Right lobe of liver (tissue), 6 donors: ENCODE results near the gene GRAP2. TPM values are rescaled to one million over a fixed set of nuclear protein-coding genes. Genes with fewer than 3 reads are reported as not detected.

ENCODE experiments used
- ATAC-seq, 4 donors: fragments of 200-7000 bp; cut with Tn5 transposase; one replicate each; pipeline ENCODE4 v1.9.1; 2020; ENCODE audit warnings: mild to moderate bottlenecking in 4 of 4, moderate library complexity in 4 of 4
- DNase-seq, 3 donors: peaks; one replicate each; pipeline ENCODE4 v3.0.0-alpha.2; 2020
- H3K27ac ChIP-seq, 3 donors: fragments of 200-600 bp; one replicate each; pipeline ENCODE4 v1.8.0; 2022
- H3K27me3 ChIP-seq, 2 donors: fragments of 200-600 bp; one replicate each; pipeline ENCODE4 v1.8.0; 2022
- H3K36me3 ChIP-seq, 4 donors: fragments of 200-600 bp; sonication (generic) in 1 of 4; one replicate each; pipeline versions ENCODE4 v1.5.1 to v1.8.0; 2017 to 2022; ENCODE audit warnings: control low read depth in 1 of 4
- H3K4me1 ChIP-seq, 4 donors: fragments of 200-600 bp; sonication (generic) in 1 of 4; one replicate each; pipeline versions ENCODE4 v1.5.1 to v1.8.0; 2017 to 2022; ENCODE audit warnings: control low read depth in 1 of 4
- H3K4me3 ChIP-seq, 3 donors: fragments of 200-600 bp; one replicate each; pipeline ENCODE4 v1.8.0; 2022
- H3K9me3 ChIP-seq, 4 donors: fragments of 200-600 bp; sonication (generic) in 1 of 4; one replicate each; pipeline versions ENCODE4 v1.5.1 to v1.8.0; 2017 to 2022; ENCODE audit warnings: control low read depth in 1 of 4
- POLR2A ChIP-seq: fragments of 450-650 bp; IDR thresholded peaks from one replicate; pipeline ENCODE4 v1.6.1; 2017; ENCODE audit warnings: antibody characterized with exemption, mild to moderate bottlenecking
- WGBS: methylation state at CpG from one replicate; pipeline ENCODE4 v1.1.6; 2018; ENCODE audit warnings: low coverage, low lambda C conversion rate; ENCODE audit not compliant: insufficient coverage; ENCODE audit errors: missing lambda C conversion rate; 5-methylcytosine and 5-hydroxymethylcytosine counted together
- intact Hi-C, 2 donors: fragments of 100-400 bp; cut with DNase I; formaldehyde crosslinking; loops; one replicate each; pipeline versions ENCODE4 v1.11.2 to v1.14.1; 2022
- total RNA-seq, 6 experiments: library from RNA; depleted of rRNA in 2 of 6; stranded (reverse); fragments of >200 nt in 2 of 6; fragmentation: NEBNext Ultra II Directional in 3 of 6; extraction: Animal tissue kit (Norgen Biotek cat#: 25700) in 3 of 6; gene quantifications; one replicate each; pipeline versions ENCODE4 v1.1.0 to v1.2.4, GENCODE V29; 2016 to 2023
- TF ChIP-seq, protein P1 (sequence below), 4 donors: fragments of 200-600 bp in 3 of 4; fragments of 450-650 bp in 1 of 4; IDR thresholded peaks; one replicate each; pipeline versions ENCODE4 v1.5.1 to v1.8.0; 2016 to 2022; ENCODE audit warnings: antibody characterized with exemption in 4 of 4, mild to moderate bottlenecking in 2 of 4
- donor health status: DM: no; HTN: yes; CAD: no.
- donor health status: DM: no; HTN: no; CAD: no.
- donor health status: DM: no; HTN: no; CAD: no.
- donor health status: DM: no; HTN: yes; CAD: no.
- donor health status: DM: no; HTN: yes; CAD: no.

Gene GRAP2
- total RNA-seq, 6 experiments from 2014 or later, result 0.46 to 1.7 (median 0.74) TPM

- ATAC-seq, result no peak
- DNase-seq, result no peak
- no peak overlapping the region for H3K27ac ChIP-seq
- no peak overlapping the region for H3K4me3 ChIP-seq
- intact Hi-C loops, result no loop called here
- H3K4me1 ChIP-seq, result no peaks in the 10 kb centered on the region
- TF ChIP-seq, protein P1, sequence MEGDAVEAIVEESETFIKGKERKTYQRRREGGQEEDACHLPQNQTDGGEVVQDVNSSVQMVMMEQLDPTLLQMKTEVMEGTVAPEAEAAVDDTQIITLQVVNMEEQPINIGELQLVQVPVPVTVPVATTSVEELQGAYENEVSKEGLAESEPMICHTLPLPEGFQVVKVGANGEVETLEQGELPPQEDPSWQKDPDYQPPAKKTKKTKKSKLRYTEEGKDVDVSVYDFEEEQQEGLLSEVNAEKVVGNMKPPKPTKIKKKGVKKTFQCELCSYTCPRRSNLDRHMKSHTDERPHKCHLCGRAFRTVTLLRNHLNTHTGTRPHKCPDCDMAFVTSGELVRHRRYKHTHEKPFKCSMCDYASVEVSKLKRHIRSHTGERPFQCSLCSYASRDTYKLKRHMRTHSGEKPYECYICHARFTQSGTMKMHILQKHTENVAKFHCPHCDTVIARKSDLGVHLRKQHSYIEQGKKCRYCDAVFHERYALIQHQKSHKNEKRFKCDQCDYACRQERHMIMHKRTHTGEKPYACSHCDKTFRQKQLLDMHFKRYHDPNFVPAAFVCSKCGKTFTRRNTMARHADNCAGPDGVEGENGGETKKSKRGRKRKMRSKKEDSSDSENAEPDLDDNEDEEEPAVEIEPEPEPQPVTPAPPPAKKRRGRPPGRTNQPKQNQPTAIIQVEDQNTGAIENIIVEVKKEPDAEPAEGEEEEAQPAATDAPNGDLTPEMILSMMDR (IDR thresholded peaks at IDR 0.05), result no peak
- no peak for TF ChIP-seq POLR2A
- no peaks in the 10 kb centered on the region for H3K36me3 ChIP-seq
- no peaks in the 10 kb centered on the region for H3K27me3 ChIP-seq
- 89% methylated on average over 6 of the region's 6 CpGs for WGBS
- no peaks in the 10 kb centered on the region for H3K9me3 ChIP-seq
Observed at GRCh38 chr22:39952347-39952746, 51.5 kb downstream of the GRAP2 start.

DNA sequence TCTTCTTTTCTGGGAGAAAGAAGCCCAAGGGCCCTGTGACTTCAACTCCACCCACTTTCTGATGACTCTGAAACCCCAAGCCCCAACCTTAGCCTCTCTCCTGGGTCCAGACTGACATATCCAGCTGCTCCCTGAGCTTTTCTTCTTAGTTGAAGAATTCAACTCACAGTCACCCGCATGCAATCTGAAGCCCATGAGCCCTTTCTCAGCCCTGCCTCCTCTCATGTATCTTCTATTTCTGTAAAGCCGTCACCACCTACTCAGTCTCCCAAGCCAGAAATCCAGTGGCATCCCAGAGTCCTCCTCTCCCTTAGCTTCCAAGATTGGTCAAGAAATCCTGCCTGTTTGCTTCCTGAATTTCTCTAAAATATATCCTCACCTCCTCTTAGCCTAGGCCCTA is 52.2 kb downstream of the GRAP2 start:
- H3K4me1 ChIP-seq, result no peaks in the 10 kb centered on the region
- no peak for TF ChIP-seq POLR2A
- TF ChIP-seq, protein P1 (IDR thresholded peaks at IDR 0.05), result no peak
- WGBS, result 83% methylated on average over 2 of the region's 2 CpGs
- no peaks in the 10 kb centered on the region for H3K9me3 ChIP-seq
- H3K27ac ChIP-seq, result no peak overlapping the region
- H3K4me3 ChIP-seq, result no peak overlapping the region
- DNase-seq (no peak), ATAC-seq (no peak)
- H3K27me3 ChIP-seq, result no peaks in the 10 kb centered on the region
- intact Hi-C loops, result no loop called here
- H3K36me3 ChIP-seq, result no peaks in the 10 kb centered on the region

- WGBS, result 95% methylated on average over 4 of the region's 4 CpGs
- ATAC-seq (no peak), DNase-seq (no peak)
- H3K27ac ChIP-seq, result no peak overlapping the region
- TF ChIP-seq, protein P1 (IDR thresholded peaks at IDR 0.05), result no peak
- no peak for TF ChIP-seq POLR2A
- intact Hi-C loops, result no loop called here
- no peaks in the 10 kb centered on the region for H3K36me3 ChIP-seq
- no peak overlapping the region for H3K4me3 ChIP-seq
- H3K27me3 ChIP-seq, result no peaks in the 10 kb centered on the region
- no peaks in the 10 kb centered on the region for H3K4me1 ChIP-seq
- no peaks in the 10 kb centered on the region for H3K9me3 ChIP-seq
Observed at GRCh38 chr22:39954584-39955055, 53.7 kb downstream of the GRAP2 start.

DNA sequence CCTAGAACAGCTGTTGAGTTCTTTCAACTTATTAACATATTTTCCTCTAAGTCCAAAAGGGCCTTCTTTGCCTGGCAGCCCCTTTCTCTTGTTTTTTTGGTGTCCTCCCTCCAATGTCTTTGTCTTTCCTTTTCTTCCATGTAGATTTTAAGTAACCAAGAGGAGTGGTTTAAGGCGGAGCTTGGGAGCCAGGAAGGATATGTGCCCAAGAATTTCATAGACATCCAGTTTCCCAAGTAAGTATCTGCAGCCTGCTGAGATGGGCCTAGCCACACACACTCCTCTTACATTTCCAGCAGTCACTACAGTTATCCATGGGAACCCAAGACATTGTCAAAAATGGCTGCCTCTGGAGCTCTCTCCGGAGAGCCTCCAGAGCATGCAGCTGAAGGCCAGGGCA is 54.8 kb downstream of the GRAP2 start:
- H3K4me3 ChIP-seq, result no peak overlapping the region
- H3K27ac ChIP-seq, result no peak overlapping the region
- intact Hi-C loops, result no loop called here
- H3K9me3 ChIP-seq, result no peaks in the 10 kb centered on the region
- H3K36me3 ChIP-seq, result no peaks in the 10 kb centered on the region
- WGBS, result 100% methylated on average over 1 of the region's 2 CpGs
- no peaks in the 10 kb centered on the region for H3K4me1 ChIP-seq
- no peaks in the 10 kb centered on the region for H3K27me3 ChIP-seq
- ATAC-seq (no peak), DNase-seq (no peak)
- TF ChIP-seq POLR2A, result no peak
- TF ChIP-seq, protein P1 (IDR thresholded peaks at IDR 0.05), result no peak
